Naive thymus-derived CD8-positive, alpha-beta T cell (primary cell): ENCODE results near the gene FBLN2. TPM values are rescaled to one million over a fixed set of nuclear protein-coding genes. Genes with fewer than 3 reads are reported as not detected.
"Not testable (repeated sequence)": the region's sequence is repeated elsewhere in the genome, so short reads cannot be mapped to it uniquely, and the experiment has no call there.

Source experiments
- ATAC-seq, 2 donors: fragments of 150-1000 bp; cut with Tn5 transposase in 1 of 2; sonication (Bioruptor Pico), chemical (Tn5 transposase) in 1 of 2; 1 replicate in 1 of 2; 2 replicates in 1 of 2; pipeline ENCODE4 v1.10.0; 2021; ENCODE audit warnings: mild to moderate bottlenecking in 2 of 2, moderate library complexity in 2 of 2
- POLR2A ChIA-PET: fragments of 350-600 bp; sonication (Branson Sonifier 250); formaldehyde crosslinking; loops from one replicate; lab custom pipeline; 2021; ENCODE audit warnings: antibody characterized with exemption; lab: Charles Lee
- DNase-seq, 10 donors: peaks; one replicate each; pipeline versions ENCODE4 v3.0.0 to v3.0.0-alpha.2; 2020 to 2022
- H3K27ac Mint-ChIP-seq, 10 donors: one replicate each; pipeline ENCODE4 v1.8.0; 2020 to 2022; ENCODE audit warnings: mild to moderate bottlenecking in 10 of 10, mixed read lengths in 10 of 10, moderate library complexity in 4 of 10, inconsistent platforms in 1 of 10
- H3K27me3 Mint-ChIP-seq, 5 donors: one replicate each; pipeline ENCODE4 v1.8.0; 2021 to 2022; ENCODE audit warnings: mixed read lengths in 5 of 5
- H3K36me3 Mint-ChIP-seq, 3 donors: one replicate each; pipeline ENCODE4 v1.8.0; 2020 to 2022; ENCODE audit warnings: mixed read lengths in 3 of 3, mild to moderate bottlenecking in 2 of 3, inconsistent platforms in 1 of 3
- H3K4me1 Mint-ChIP-seq, 4 donors: one replicate each; pipeline ENCODE4 v1.8.0; 2021 to 2022; ENCODE audit warnings: mixed read lengths in 4 of 4
- H3K4me3 Mint-ChIP-seq, 10 donors: one replicate each; pipeline ENCODE4 v1.8.0; 2020 to 2022; ENCODE audit warnings: mild to moderate bottlenecking in 10 of 10, mixed read lengths in 10 of 10, moderate library complexity in 6 of 10, inconsistent platforms in 1 of 10
- H3K9me3 Mint-ChIP-seq, 9 donors: one replicate each; pipeline ENCODE4 v1.8.0; 2020 to 2022; ENCODE audit warnings: mixed read lengths in 9 of 9, mild to moderate bottlenecking in 3 of 9, inconsistent platforms in 1 of 9, moderate library complexity in 1 of 9
- polyA plus RNA-seq, 3 donors: library from polyadenylated mRNA; unstranded; fragments of 300-500 nt; fragmentation: Illumina TruSeq; gene quantifications; one replicate each; pipeline ENCODE4 v1.2.3, GENCODE V29; 2021
- total RNA-seq, 8 experiments: library from RNA in 2 of 8; stranded (reverse) in 2 of 8; gene quantifications; one replicate each; pipeline ENCODE4 v1.2.3 and lab custom pipeline; 2021 to 2026

Gene FBLN2
- total RNA-seq (1 to 10 TPM; 6.3 to 9.5 TPM), polyA plus RNA-seq (10 to 100 TPM; 15.8 to 33.7 (median 20.3) TPM), total RNA-seq (lab: John Stamatoyannopoulos, UW) (0.13 to 40.8 (median 6.6) reads per million in 6 experiments)

- ATAC-seq (peak in 1 of 2 donors; percentile 36), DNase-seq (peak in 4 of 10 donors; percentile 32 to 57 (median 52))
- Mint-ChIP-seq H3K27me3 (peaks cover 7 to 33% (median 16%) of the 10 kb centered on the region in 5 donors), H3K4me3 (peak within 1 kb of the TSS; percentile 76 to 97 (median 90)), H3K4me1 (peaks cover 47 to 82% (median 66%) of the 10 kb centered on the region in 4 donors), H3K36me3 (no peaks in the 10 kb centered on the region), H3K9me3 (peaks cover 0 to 4% (median 0%) of the 10 kb centered on the region in 9 donors), H3K27ac (peak within 1 kb of the TSS; percentile 53 to 97 (median 84))
- POLR2A ChIA-PET = no interaction called here
Observed at GRCh38 chr3:13548696-13549622, at the start of gene FBLN2. TSS of gene FBLN2 (plus strand) at chr3:13549125. CDS start at chr3:13570356, 21,231 bp downstream.

- DNase-seq = peak in 1 of 10 donors; percentile 36
- H3K36me3 Mint-ChIP-seq, H3K9me3 Mint-ChIP-seq, H3K27me3 Mint-ChIP-seq, ATAC-seq, POLR2A ChIA-PET, H3K4me1 Mint-ChIP-seq, H3K4me3 Mint-ChIP-seq: not testable (repeated sequence)
- H3K27ac Mint-ChIP-seq = peak overlapping the region in 1 of 10 donors; percentile 48
Observed at GRCh38 chr3:13499246-13499645, 49.7 kb upstream of the FBLN2 start.

- Mint-ChIP-seq H3K27me3 (no peaks in the 10 kb centered on the region), H3K4me3 (no peak overlapping the region), H3K27ac (no peak overlapping the region), H3K36me3 (peaks cover 0 to 6% (median 0%) of the 10 kb centered on the region in 3 donors), H3K4me1 (peaks cover 0 to 6% (median 4%) of the 10 kb centered on the region in 4 donors), H3K9me3 (no peaks in the 10 kb centered on the region)
- no peak for ATAC-seq
- POLR2A ChIA-PET = interaction anchor here (1.0 kb wide), 1 partner anchor 148 kb away, joined by 3 read pairs; no protein-coding TSS in a partner anchor
- peak in 1 of 10 donors; percentile 35 for DNase-seq
Observed at GRCh38 chr3:13500133-13500885, 48.6 kb upstream of the FBLN2 start.

- H3K4me1 Mint-ChIP-seq = peaks cover 0 to 4% (median 2%) of the 10 kb centered on the region in 4 donors
- no peaks in the 10 kb centered on the region for H3K9me3 Mint-ChIP-seq
- ATAC-seq (no peak), DNase-seq (peak in 1 of 10 donors; percentile 38)
- H3K27me3 Mint-ChIP-seq = no peaks in the 10 kb centered on the region
- H3K36me3 Mint-ChIP-seq = peaks cover 0 to 6% (median 0%) of the 10 kb centered on the region in 3 donors
- no peak overlapping the region for H3K4me3 Mint-ChIP-seq
- POLR2A ChIA-PET = no interaction called here
- no peak overlapping the region for H3K27ac Mint-ChIP-seq
Observed at GRCh38 chr3:13501056-13501455, 47.9 kb upstream of the FBLN2 start.

GRCh38 chr3:13501521-13501920, 47.4 kb upstream of the FBLN2 start:
- H3K36me3 Mint-ChIP-seq = peaks cover 0 to 6% (median 0%) of the 10 kb centered on the region in 3 donors
- no peak overlapping the region for H3K27ac Mint-ChIP-seq
- no peak for ATAC-seq
- H3K4me3 Mint-ChIP-seq = no peak overlapping the region
- POLR2A ChIA-PET = no interaction called here
- H3K4me1 Mint-ChIP-seq = no peaks in the 10 kb centered on the region
- no peaks in the 10 kb centered on the region for H3K27me3 Mint-ChIP-seq
- peak in 1 of 10 donors; percentile 34 for DNase-seq
- no peaks in the 10 kb centered on the region for H3K9me3 Mint-ChIP-seq

- peak in 1 of 10 donors; percentile 60 for DNase-seq
- no peak for ATAC-seq
- peak overlapping the region in 1 of 10 donors; percentile 63 for H3K27ac Mint-ChIP-seq
- H3K4me1 Mint-ChIP-seq = no peaks in the 10 kb centered on the region
- H3K36me3 Mint-ChIP-seq = peaks cover 0 to 6% (median 0%) of the 10 kb centered on the region in 3 donors
- H3K4me3 Mint-ChIP-seq = no peak overlapping the region
- H3K9me3 Mint-ChIP-seq = no peaks in the 10 kb centered on the region
- H3K27me3 Mint-ChIP-seq = no peaks in the 10 kb centered on the region
- POLR2A ChIA-PET = no interaction called here
Observed at GRCh38 chr3:13501958-13502790, 46.8 kb upstream of the FBLN2 start.

GRCh38 chr3:13502791-13503060, 46.2 kb upstream of the FBLN2 start:
- POLR2A ChIA-PET = no interaction called here
- no peaks in the 10 kb centered on the region for H3K27me3 Mint-ChIP-seq
- H3K9me3 Mint-ChIP-seq = no peaks in the 10 kb centered on the region
- H3K4me3 Mint-ChIP-seq = no peak overlapping the region
- DNase-seq (peak in 1 of 10 donors; percentile 19), ATAC-seq (no peak)
- peaks cover 0 to 6% (median 0%) of the 10 kb centered on the region in 3 donors for H3K36me3 Mint-ChIP-seq
- H3K4me1 Mint-ChIP-seq = no peaks in the 10 kb centered on the region
- H3K27ac Mint-ChIP-seq = no peak overlapping the region

- DNase-seq (peak in 1 of 10 donors; percentile 57), ATAC-seq (no peak)
- peak overlapping the region in 1 of 10 donors; percentile 63 for H3K27ac Mint-ChIP-seq
- POLR2A ChIA-PET = no interaction called here
- no peaks in the 10 kb centered on the region for H3K4me1 Mint-ChIP-seq
- no peaks in the 10 kb centered on the region for H3K9me3 Mint-ChIP-seq
- H3K27me3 Mint-ChIP-seq = no peaks in the 10 kb centered on the region
- peaks cover 0 to 6% (median 0%) of the 10 kb centered on the region in 3 donors for H3K36me3 Mint-ChIP-seq
- no peak overlapping the region for H3K4me3 Mint-ChIP-seq
Observed at GRCh38 chr3:13504161-13504831, 44.6 kb upstream of the FBLN2 start.

GRCh38 chr3:13505147-13506130, 43.5 kb upstream of the FBLN2 start:
- ATAC-seq (no peak), DNase-seq (peak in 1 of 10 donors; percentile 45)
- Mint-ChIP-seq H3K27ac (no peak overlapping the region), H3K36me3 (peaks cover 0 to 6% (median 0%) of the 10 kb centered on the region in 3 donors), H3K9me3 (no peaks in the 10 kb centered on the region), H3K4me1 (no peaks in the 10 kb centered on the region), H3K4me3 (no peak overlapping the region), H3K27me3 (no peaks in the 10 kb centered on the region)
- POLR2A ChIA-PET = no interaction called here

GRCh38 chr3:13506239-13506638, 42.7 kb upstream of the FBLN2 start:
- H3K36me3 Mint-ChIP-seq = peaks cover 0 to 6% (median 0%) of the 10 kb centered on the region in 3 donors
- H3K27ac Mint-ChIP-seq = no peak overlapping the region
- ATAC-seq (no peak), DNase-seq (peak in 1 of 10 donors; percentile 22)
- H3K4me1 Mint-ChIP-seq = no peaks in the 10 kb centered on the region
- H3K9me3 Mint-ChIP-seq = no peaks in the 10 kb centered on the region
- POLR2A ChIA-PET = no interaction called here
- no peaks in the 10 kb centered on the region for H3K27me3 Mint-ChIP-seq
- no peak overlapping the region for H3K4me3 Mint-ChIP-seq

- H3K4me3 Mint-ChIP-seq = no peak overlapping the region
- no peak for DNase-seq
- POLR2A ChIA-PET = no interaction called here
- no peaks in the 10 kb centered on the region for H3K27me3 Mint-ChIP-seq
- H3K9me3 Mint-ChIP-seq = no peaks in the 10 kb centered on the region
- H3K36me3 Mint-ChIP-seq = peaks cover 0 to 6% (median 0%) of the 10 kb centered on the region in 3 donors
- no peak overlapping the region for H3K27ac Mint-ChIP-seq
- H3K4me1 Mint-ChIP-seq = no peaks in the 10 kb centered on the region
- ATAC-seq = no peak
Observed at GRCh38 chr3:13506680-13507079, 42.2 kb upstream of the FBLN2 start.
